Daoy (cell line): ENCODE results near the gene NPVF. TPM values are rescaled to one million over a fixed set of nuclear protein-coding genes. Genes with fewer than 3 reads are reported as not detected.

Experiments
- DNase-seq: peaks from one replicate; pipeline ENCODE4 v3.0.0-alpha.2; 2015; ENCODE audit warnings: low read depth
- total RNA-seq: library from RNA; depleted of rRNA; stranded (reverse); fragments of >200 nt; shearing (Covaris generic); gene quantifications from 2 replicates; pipeline ENCODE4 v1.2.3, GENCODE V29; 2014; rRNA removed

Gene NPVF
- not detected in 2 replicates for total RNA-seq

DNA sequence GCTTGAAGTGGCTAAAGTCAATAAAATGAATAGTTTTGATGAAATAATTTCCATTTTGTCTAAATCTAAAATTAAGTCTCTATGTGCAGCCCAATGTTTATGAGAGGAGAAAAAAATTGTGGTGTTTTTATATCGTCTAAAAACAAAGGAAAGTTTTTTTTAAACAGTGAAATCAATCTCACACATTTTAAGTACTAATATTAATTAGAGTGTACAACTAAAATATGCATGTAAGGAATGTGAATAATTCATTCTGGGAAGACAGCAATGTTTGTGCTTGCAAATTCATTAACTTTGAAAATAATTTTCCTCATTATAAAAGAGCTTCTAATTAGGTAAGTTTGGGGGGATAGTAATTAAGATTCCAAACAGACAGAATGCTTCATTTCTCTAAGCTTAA is at the start of gene NPVF:
Gene NPVF, minus strand, starts transcription at position 101 of the 400 bp plus-strand sequence. Its CDS starts 47 bp downstream, at position 54.
- no peak for DNase-seq

- DNase-seq, result peak; percentile 27
Measured at GRCh38 chr7:25272265-25272664, 44.0 kb upstream of the NPVF start.

GRCh38 chr7:25263337-25263736 is 35.1 kb upstream of the NPVF start:
- DNase-seq, result peak; percentile 41

DNA sequence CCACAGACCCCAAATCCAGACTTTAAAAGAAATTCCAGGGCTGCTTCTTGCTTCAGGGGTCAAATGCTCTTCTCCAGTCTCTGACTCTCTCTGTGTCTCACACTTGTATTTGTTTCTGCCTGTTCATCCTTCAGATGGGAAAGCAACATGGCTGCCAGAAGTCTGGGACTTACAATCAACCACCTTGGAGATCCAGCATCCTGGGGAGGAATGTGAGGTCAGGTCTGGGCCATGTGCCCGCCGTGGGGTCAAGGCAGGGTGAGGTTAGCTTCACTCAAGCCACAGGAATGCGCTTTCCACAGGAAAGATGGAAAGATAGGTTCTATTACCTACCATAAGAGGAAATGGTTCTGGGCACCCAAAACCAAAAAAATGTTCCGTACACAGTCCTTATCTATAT is 34.3 kb upstream of the NPVF start:
- DNase-seq, result peak; percentile 93

DNA sequence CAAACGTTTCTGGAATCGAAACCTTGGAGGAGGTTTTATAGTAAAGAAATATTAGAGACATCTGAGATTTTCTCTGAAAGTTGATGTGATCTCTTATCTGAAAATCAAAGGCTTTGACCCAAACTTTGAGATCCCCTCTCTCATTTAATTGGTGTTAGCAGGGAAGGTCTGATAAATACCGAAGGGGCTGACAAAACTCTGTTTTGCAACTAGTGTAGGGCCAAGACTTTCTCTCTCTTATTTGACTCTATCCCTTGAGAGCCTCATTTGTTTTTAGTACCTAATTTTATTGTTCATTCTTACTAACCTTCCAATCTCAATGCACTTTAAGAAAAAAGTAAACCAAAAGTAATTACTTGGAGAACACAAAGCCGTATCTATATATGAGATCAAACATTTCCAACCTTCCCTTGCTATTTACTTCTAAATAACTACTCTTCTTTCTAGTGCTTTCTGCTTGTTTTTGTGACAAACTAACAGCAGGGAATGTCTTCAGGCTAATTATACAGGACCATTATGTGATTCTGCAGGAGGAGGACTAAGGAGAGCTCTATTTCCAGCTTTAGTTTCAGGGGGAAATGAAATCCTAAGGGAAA is 33.4 kb upstream of the NPVF start:
- no peak for DNase-seq

DNA sequence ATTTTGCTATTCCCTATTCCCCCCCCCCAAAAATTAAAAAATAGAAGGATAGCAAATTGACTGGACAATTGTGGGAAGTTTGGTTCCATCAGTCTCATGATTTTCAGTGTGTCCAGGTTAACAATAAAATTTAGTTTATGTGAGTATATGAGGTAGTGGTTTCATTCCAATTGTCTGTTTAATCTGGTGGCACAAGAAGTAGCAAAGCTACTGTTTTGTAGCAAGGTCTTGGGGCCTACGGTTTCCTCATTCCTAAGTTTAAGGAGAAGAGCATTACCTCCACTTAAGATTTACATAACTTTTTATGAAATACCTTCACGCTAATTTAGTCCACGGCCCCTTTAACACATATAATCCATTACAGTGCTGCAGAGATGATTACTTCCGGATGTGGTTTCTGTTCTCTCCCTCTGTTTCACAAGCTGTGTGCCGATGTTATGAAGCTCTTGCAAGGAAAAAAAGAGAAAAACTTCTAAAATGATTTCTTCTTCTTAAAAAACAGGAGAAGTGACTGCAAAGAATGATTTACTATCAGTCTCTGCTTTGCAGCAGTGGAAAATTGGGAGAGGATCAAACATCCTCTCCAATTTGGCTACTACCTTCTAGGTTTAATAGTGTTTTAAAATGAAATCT is 32.7 kb upstream of the NPVF start:
- peak; percentile 70 for DNase-seq

GRCh38 chr7:25259487-25260243 is 31.4 kb upstream of the NPVF start:
- peak; percentile 89 for DNase-seq

DNA sequence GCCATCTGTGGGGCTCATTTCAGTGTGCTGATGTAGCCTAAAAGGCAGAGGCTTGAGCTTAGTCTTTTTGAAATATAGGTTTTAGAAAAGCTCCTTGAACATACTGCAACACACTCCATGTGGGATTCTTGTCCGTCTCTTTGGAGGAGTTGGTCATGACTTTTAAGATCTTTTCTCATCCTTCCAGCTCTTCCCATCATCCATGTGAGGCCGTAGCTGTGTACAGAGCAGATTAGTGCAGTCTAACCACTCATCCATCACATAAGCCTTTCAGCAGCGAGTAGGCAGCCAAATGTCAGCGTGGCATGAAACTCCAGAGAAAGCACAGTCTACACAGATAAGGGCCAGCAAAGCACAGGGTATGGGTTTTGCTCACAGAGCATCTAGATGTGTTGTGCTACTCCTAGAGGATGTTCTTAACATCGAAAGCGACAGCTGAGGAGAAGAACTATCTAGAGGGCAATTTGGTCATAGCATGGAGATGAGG is 28.1 kb upstream of the NPVF start:
- DNase-seq, result no peak

DNA sequence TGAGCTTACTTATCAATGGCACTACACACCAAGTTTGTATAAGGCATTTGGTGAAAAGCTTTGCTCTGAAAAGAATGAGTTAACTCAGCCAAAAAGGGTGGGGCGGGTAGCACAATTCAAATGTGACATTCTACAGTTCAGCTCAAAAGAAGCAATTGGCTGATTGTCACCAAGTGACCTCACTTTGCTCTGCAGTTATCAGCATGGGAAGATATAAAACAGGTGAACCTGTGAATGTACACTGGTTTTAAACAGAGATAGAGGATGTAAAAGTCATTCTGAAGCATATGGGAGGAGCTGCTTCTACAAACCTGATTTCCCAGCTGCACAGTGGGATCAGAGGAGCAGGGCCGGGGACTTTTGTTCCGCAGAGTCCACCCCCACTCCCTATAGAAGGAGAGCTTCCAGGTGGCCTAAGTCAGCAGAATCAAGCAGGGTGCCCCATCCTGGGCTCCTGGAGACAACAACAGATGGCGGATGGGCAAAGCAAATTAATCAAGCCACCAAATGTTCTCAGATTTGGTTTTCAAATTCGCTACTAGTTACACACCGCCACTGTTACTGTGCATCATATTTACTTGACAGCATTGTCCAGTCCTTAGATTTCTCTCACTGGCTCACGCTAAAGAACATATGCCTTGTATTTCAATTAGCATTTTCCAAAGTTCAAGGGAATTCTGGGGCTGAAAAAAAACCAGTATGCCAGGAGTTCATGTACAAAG is 27.5 kb upstream of the NPVF start:
- DNase-seq, result no peak

DNA sequence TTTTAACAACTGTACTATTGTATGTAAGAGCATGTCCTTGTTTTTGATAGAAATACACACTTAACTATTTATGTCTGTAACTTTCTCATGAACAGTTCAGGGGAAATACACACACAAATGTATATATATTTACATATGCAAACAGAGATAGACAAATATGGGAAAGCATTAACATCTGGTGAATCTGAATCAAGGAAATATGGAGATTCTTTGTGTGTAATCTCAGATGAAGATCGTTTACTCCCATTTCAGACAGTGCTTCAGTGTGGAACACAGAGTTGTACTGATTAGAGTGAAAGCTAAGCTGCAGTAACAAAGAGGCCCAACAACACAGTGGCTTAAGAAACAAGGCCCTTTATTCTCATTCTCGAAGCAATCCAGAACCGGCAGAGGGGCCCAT is 26.3 kb upstream of the NPVF start:
- DNase-seq, result no peak

- no peak for DNase-seq
Measured at GRCh38 chr7:25253714-25254113, 25.4 kb upstream of the NPVF start.

GRCh38 chr7:25250386-25250785 is 22.1 kb upstream of the NPVF start:
- DNase-seq, result no peak

DNA sequence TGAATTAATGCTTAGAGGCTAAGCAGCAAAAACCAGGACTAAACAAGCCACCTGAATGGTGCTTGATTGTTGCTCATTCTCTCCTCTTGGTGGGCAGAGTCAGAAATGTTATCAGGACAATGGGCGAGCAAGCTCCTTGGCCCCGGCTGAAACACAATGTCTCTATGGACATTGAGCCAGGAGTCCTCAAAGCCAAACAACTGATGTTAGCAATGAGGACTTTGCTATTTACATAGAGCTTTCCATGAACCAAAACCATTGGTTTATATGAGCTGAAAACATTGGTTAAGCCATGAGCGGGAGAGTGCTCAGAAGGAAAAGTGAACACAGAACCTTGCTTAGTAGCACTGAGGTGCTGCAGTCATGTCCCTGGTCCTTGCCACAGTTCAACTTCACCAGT is 21.5 kb upstream of the NPVF start:
- DNase-seq, result no peak

DNA sequence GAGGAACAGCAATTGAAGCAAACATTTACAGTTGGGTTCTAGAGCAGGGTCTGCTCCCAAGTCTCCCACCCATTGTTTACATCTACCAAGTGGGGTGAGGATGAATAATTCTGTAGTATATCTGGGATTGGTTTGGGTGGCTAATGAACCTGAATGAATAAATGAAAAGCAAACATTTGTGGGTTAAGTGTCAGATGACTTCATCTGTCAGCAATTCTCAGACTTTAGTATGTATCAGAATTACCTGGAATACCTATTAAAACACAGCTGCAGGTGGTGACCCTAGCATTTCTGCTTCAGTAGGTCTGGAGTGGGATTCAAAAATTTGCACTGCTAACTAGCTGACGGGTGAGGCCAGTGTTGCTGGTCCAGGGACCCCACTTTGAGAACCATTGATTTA is 18.0 kb upstream of the NPVF start:
- DNase-seq, result no peak

DNA sequence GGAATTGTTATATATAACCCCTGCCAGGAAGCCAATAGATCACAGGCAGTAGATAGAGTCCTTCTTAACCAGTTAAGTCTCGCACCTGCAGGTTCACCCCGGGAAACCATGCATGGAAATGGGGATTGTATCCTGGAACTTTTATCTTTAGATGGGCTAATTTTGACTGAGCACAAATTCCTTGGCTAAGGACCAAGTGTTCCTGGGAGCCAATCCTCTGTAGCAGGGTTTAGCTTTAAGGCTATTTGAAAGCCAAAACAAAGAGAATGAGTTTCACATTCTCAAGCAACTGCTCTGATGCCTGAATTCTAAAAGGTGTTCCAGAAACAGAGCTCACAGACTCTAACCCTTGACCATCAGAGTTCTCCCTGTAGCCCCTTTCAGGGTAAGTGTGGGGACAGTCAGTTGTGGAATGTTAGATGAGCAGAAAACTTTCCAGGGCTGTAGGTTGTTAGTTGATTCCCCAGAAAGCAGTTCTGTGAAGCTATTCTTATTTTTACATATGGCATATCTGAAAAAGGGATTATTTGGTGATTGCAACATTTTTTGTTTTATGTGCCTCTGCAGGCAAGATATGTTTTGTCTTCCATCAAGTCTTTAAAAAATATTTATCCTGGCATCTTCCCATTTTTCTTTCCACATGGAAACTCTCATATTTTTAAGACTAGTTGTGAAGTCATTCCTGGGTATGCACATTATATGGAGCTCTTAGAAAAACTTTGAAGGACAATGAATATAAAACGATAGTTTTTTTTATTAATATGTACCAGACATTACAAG is 16.2 kb upstream of the NPVF start:
- DNase-seq, result no peak

DNA sequence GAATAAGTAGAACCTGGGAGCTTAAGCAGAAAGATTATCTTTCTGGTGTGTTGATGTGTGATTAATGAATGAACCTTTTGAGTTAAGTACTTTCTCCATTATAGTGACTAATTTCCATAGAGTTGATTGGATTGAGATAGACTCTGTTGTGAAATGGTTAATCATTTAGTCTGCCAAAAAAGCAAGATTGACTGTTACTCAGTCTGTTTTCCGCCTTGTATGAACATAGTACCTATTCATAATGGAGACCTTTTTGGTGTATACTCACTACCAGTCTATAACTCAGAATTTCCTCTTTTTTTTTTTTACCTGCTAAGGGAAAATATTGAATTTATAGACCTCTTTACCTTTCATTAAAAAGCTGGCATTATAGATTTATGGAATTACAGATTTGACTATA is 14.4 kb upstream of the NPVF start:
- DNase-seq, result no peak

- no peak for DNase-seq
Measured at GRCh38 chr7:25240896-25241295, 12.6 kb upstream of the NPVF start.

GRCh38 chr7:25240340-25240739 is 12.1 kb upstream of the NPVF start:
- DNase-seq, result no peak

GRCh38 chr7:25239888-25240287 is 11.6 kb upstream of the NPVF start:
- DNase-seq, result no peak

GRCh38 chr7:25238066-25238725 is 9.9 kb upstream of the NPVF start:
- no peak for DNase-seq

- no peak for DNase-seq
Measured at GRCh38 chr7:25235471-25235870, 7.2 kb upstream of the NPVF start.
